HCT116 (cell line): ENCODE results near the gene SLAMF7. TPM values are rescaled to one million over a fixed set of nuclear protein-coding genes. Genes with fewer than 3 reads are reported as not detected.

Experiments
- ATAC-seq: fragments of 200-7000 bp; cut with Tn5 transposase; 2 replicates; pipeline ENCODE4 v1.9.1; 2020; ENCODE audit warnings: mild to moderate bottlenecking, moderate library complexity
- BruUV-seq: library from RNA; stranded (reverse); fragments of 400-500 nt; replicated peaks from 2 replicates; lab custom pipeline; 2021; lab: Mats Ljungman, UMichigan
- CTCF ChIA-PET: fragments of 300-600 bp; sonication (Branson Sonifier 250); formaldehyde crosslinking; loops from one replicate; lab custom pipeline; 2021; ENCODE audit warnings: antibody characterized with exemption; lab: Charles Lee
- POLR2A ChIA-PET: fragments of 300-600, 350-600 bp; sonication (Branson Sonifier 250); formaldehyde crosslinking; loops from one replicate; lab custom pipeline; 2021; ENCODE audit warnings: antibody characterized with exemption; lab: Charles Lee
- RAD21 ChIA-PET, 2 experiments: fragments of 300-600 bp; sonication (Branson Sonifier 250); formaldehyde crosslinking; loops; one replicate each; lab custom pipeline; 2023; ENCODE audit warnings: low total read pairs in 2 of 2; ENCODE audit not compliant: uncharacterized antibody in 2 of 2, unreplicated experiment in 2 of 2, low non-redundant PET in 1 of 2; lab: Charles Lee
- DNase-seq: peaks from one replicate; pipeline ENCODE4 v3.0.0-alpha.2; 2010; ENCODE audit warnings: low read depth, low spot score
- H2AFZ ChIP-seq: fragments of 200-600 bp; shearing (Covaris generic), sonication (generic); 2 replicates; pipeline ENCODE4 v1.6.1; 2017; ENCODE audit warnings: low read depth, mixed run types, mixed read lengths, antibody characterized with exemption, low read length; ENCODE audit not compliant: poor library complexity, severe bottlenecking
- H3K27ac ChIP-seq: 2 replicates; pipeline ENCODE4 v1.5.1; 2012; ENCODE audit warnings: low read depth, low read length
- H3K27me3 ChIP-seq: fragments of 200-600 bp; sonication (generic); 2 replicates; pipeline ENCODE4 v1.6.1; 2016; ENCODE audit warnings: mixed run types, low read length, mixed read lengths; ENCODE audit not compliant: insufficient read depth
- H3K36me3 ChIP-seq, 2 experiments: fragments of 200-500 bp in 1 of 2; fragments of 200-600 bp in 1 of 2; sonication (Bioruptor generic) in 1 of 2; sonication (generic) in 1 of 2; 2 replicates each; pipeline versions ENCODE4 v1.5.1 to v1.6.1; 2014 to 2016; ENCODE audit warnings: low read length in 2 of 2, inconsistent platforms in 1 of 2, mixed read lengths in 1 of 2, mixed run types in 1 of 2; ENCODE audit not compliant: insufficient read depth in 2 of 2, control insufficient read depth in 1 of 2
- H3K4me1 ChIP-seq, 2 experiments: fragments of 200-600 bp in 1 of 2; sonication (generic) in 1 of 2; 2 replicates each; pipeline versions ENCODE4 v1.5.1 to v1.6.1; 2012 to 2017; ENCODE audit warnings: low read length in 2 of 2, inconsistent platforms in 1 of 2, mild to moderate bottlenecking in 1 of 2, mixed read lengths in 1 of 2, mixed run types in 1 of 2, moderate library complexity in 1 of 2; ENCODE audit not compliant: insufficient read depth in 2 of 2, control insufficient read depth in 1 of 2
- H3K4me2 ChIP-seq: fragments of 200-600 bp; sonication (generic); 2 replicates; pipeline ENCODE4 v1.6.1; 2017; ENCODE audit warnings: mixed run types, low read length, mixed read lengths
- H3K4me3 ChIP-seq, 2 experiments: fragments of 200-600 bp in 1 of 2; sonication (generic) in 1 of 2; replicated peaks in 1 of 2; 2 replicates each; pipeline ENCODE4 v1.5.1; 2011 to 2016; ENCODE audit warnings: low read length in 2 of 2, control low read depth in 1 of 2, low read depth in 1 of 2, mild to moderate bottlenecking in 1 of 2, mixed read lengths in 1 of 2, mixed run types in 1 of 2
- H3K79me2 ChIP-seq: fragments of 200-600 bp; sonication (generic); 2 replicates; pipeline ENCODE4 v1.6.1; 2017; ENCODE audit warnings: mild to moderate bottlenecking, mixed run types, low read length, moderate library complexity, mixed read lengths; ENCODE audit not compliant: insufficient read depth
- H3K9ac ChIP-seq: fragments of 200-600 bp; sonication (generic); 2 replicates; pipeline ENCODE4 v1.6.1; 2016; ENCODE audit warnings: low read length, mixed read lengths
- H3K9me2 ChIP-seq: fragments of 200-600 bp; sonication (generic), shearing (Covaris generic); 2 replicates; pipeline ENCODE4 v1.6.1; 2017; ENCODE audit warnings: mixed run types, mild to moderate bottlenecking, moderate library complexity; ENCODE audit not compliant: insufficient read depth
- H3K9me3 ChIP-seq, 2 experiments: fragments of 200-500 bp in 1 of 2; fragments of 200-600 bp in 1 of 2; sonication (Bioruptor generic) in 1 of 2; sonication (generic) in 1 of 2; 2 replicates each; pipeline ENCODE4 v1.6.1; 2014 to 2017; ENCODE audit warnings: low read length in 2 of 2, mixed read lengths in 2 of 2, inconsistent platforms in 1 of 2, low read depth in 1 of 2, mild to moderate bottlenecking in 1 of 2, mixed run types in 1 of 2, moderate library complexity in 1 of 2; ENCODE audit not compliant: control insufficient read depth in 1 of 2, insufficient read depth in 1 of 2
- H4K20me1 ChIP-seq: fragments of 200-600 bp; sonication (generic), shearing (Covaris generic); 2 replicates; pipeline ENCODE4 v1.6.1; 2017; ENCODE audit warnings: mixed run types, mild to moderate bottlenecking, moderate library complexity; ENCODE audit not compliant: insufficient read depth
- CBX3 ChIP-seq: IDR thresholded peaks from 2 replicates; pipeline ENCODE4 v1.6.1; 2012; ENCODE audit warnings: low read depth
- CEBPB ChIP-seq: IDR thresholded peaks from 2 replicates; pipeline ENCODE4 v1.6.1; 2012; ENCODE audit warnings: low read depth
- CTCF ChIP-seq, 3 experiments: fragments of 200-600 bp in 1 of 3; sonication (generic) in 1 of 3; IDR thresholded peaks in 2 of 3; conservative IDR thresholded peaks in 1 of 3; 2 replicates each; pipeline ENCODE4 v1.5.1; 2012 to 2017; ENCODE audit warnings: low read depth in 2 of 3, low read length in 2 of 3, antibody characterized with exemption in 1 of 3, borderline replicate concordance in 1 of 3, control low read depth in 1 of 3, mild to moderate bottlenecking in 1 of 3, mixed read lengths in 1 of 3, mixed run types in 1 of 3, moderate library complexity in 1 of 3; ENCODE audit not compliant: insufficient read depth in 1 of 3
- EGR1 ChIP-seq: IDR thresholded peaks from 2 replicates; pipeline ENCODE4 v1.6.1; 2012; ENCODE audit warnings: low read depth
- ELF1 ChIP-seq: IDR thresholded peaks from 2 replicates; pipeline ENCODE4 v1.6.1; 2012; ENCODE audit warnings: low read depth, borderline replicate concordance
- EZH2 ChIP-seq: fragments of 200-600 bp; sonication (generic); IDR thresholded peaks from 2 replicates; pipeline ENCODE4 v1.6.1; 2017; ENCODE audit warnings: antibody characterized with exemption, mixed run types
- EZH2phosphoT487 ChIP-seq: fragments of 200-600 bp; IDR thresholded peaks from 2 replicates; pipeline ENCODE4 v1.6.1; 2018; ENCODE audit warnings: antibody characterized with exemption, borderline replicate concordance
- JUND ChIP-seq: IDR thresholded peaks from 2 replicates; pipeline ENCODE4 v1.6.1; 2012
- MAX ChIP-seq: IDR thresholded peaks from 2 replicates; pipeline ENCODE4 v1.6.1; 2012
- POLR2A ChIP-seq: IDR thresholded peaks from 2 replicates; pipeline ENCODE4 v1.7.0; 2011; ENCODE audit warnings: borderline replicate concordance; ENCODE audit not compliant: insufficient read depth, insufficient read length; ENCODE audit errors: extremely low read depth
- REST ChIP-seq: IDR thresholded peaks from 2 replicates; pipeline ENCODE4 v1.6.1; 2012; ENCODE audit warnings: low read depth
- SP1 ChIP-seq: IDR thresholded peaks from 2 replicates; pipeline ENCODE4 v1.6.1; 2012; ENCODE audit warnings: low read depth
- SRF ChIP-seq: IDR thresholded peaks from 2 replicates; pipeline ENCODE4 v1.6.1; 2012; ENCODE audit warnings: low read depth
- TCF7L2 ChIP-seq: IDR thresholded peaks from 2 replicates; pipeline ENCODE4 v1.7.0; 2011; ENCODE audit warnings: borderline replicate concordance, inconsistent platforms; ENCODE audit not compliant: insufficient read depth, insufficient read length; ENCODE audit errors: extremely low read depth
- YY1 ChIP-seq: IDR thresholded peaks from 2 replicates; pipeline ENCODE4 v1.6.1; 2011; ENCODE audit warnings: low read length, low read depth, moderate library complexity, mild to moderate bottlenecking; ENCODE audit not compliant: insufficient replicate concordance; ENCODE audit errors: extremely low read depth
- ZBTB33 ChIP-seq: IDR thresholded peaks from 2 replicates; pipeline ENCODE4 v1.6.1; 2011; ENCODE audit warnings: mild to moderate bottlenecking, low read length, moderate library complexity; ENCODE audit not compliant: insufficient replicate concordance; ENCODE audit errors: extremely low read depth
- ZFX ChIP-seq: fragments of 450-650 bp; IDR thresholded peaks from 2 replicates; pipeline ENCODE4 v1.6.1; 2017
- ZNF274 ChIP-seq: fragments of 200-500 bp; sonication (Bioruptor generic); IDR thresholded peaks from 2 replicates; pipeline ENCODE4 v1.6.1; 2014; ENCODE audit warnings: mild to moderate bottlenecking, low read depth, low read length, inconsistent platforms
- intact Hi-C: fragments of 100-400 bp; cut with micrococcal nuclease; formaldehyde crosslinking; loops from 2 replicates; pipeline ENCODE4 v1.10.0; 2022
- total RNA-seq: library from RNA; stranded (reverse); gene quantifications from one replicate; pipeline ENCODE4 v1.2.1, GENCODE V29; 2021; ENCODE audit not compliant: unreplicated experiment

The SLAMF7 gene
- total RNA-seq, 1 experiment from 2014 or later = 0.34 TPM

GRCh38 chr1:160710517-160711252 is 28.4 kb upstream of the SLAMF7 start:
- BruUV-seq = no TSS peak
- ChIA-PET RAD21 (no interaction called here), CTCF (interaction anchor here (0.6 kb wide), 1 partner anchor 280 kb away, joined by 3 read pairs; no protein-coding TSS in a partner anchor), POLR2A (no interaction called here)
- no peaks in the 10 kb centered on the region for H3K4me1 ChIP-seq
- no peak overlapping the region for H3K4me3 ChIP-seq
- ATAC-seq (no peak), DNase-seq (no peak)
- TF ChIP-seq YY1 (no peak), CTCF (IDR thresholded peaks at IDR 0.05 in 2 of 3, conservative IDR thresholded peaks at IDR 0.05 in 1 of 3; ENCODE audit: borderline replicate concordance in 1 of 3, insufficient read depth in 1 of 3, low read depth in 2 of 3, low read length in 2 of 3) (no peak), REST (no peak), CEBPB (no peak), EZH2 (no peak), ELF1 (no peak), ZFX (no peak), TCF7L2 (no peak), ZBTB33 (no peak), EZH2phosphoT487 (no peak), CBX3 (no peak), MAX (no peak), JUND (no peak), SP1 (no peak), ZNF274 (no peak), POLR2A (no peak), SRF (no peak), EGR1 (no peak)
- no peaks in the 10 kb centered on the region for H3K79me2 ChIP-seq
- no peak overlapping the region for H3K9ac ChIP-seq
- no peaks in the 10 kb centered on the region for H3K36me3 ChIP-seq
- no peaks in the 10 kb centered on the region for H4K20me1 ChIP-seq
- H3K9me3 ChIP-seq = no peaks in the 10 kb centered on the region
- no peak overlapping the region for H3K27ac ChIP-seq
- intact Hi-C loops = no loop called here
- H2AFZ ChIP-seq = no peak overlapping the region
- H3K9me2 ChIP-seq = no peaks in the 10 kb centered on the region
- H3K4me2 ChIP-seq = no peak overlapping the region
- H3K27me3 ChIP-seq = no peaks in the 10 kb centered on the region; the same call in 1 of the 2 replicates
